Measurements from ENCODE around the gene PLEKHG2.
A peak's percentile ranks its signal among the peaks of the same experiment; 100 is the strongest.

DNA sequence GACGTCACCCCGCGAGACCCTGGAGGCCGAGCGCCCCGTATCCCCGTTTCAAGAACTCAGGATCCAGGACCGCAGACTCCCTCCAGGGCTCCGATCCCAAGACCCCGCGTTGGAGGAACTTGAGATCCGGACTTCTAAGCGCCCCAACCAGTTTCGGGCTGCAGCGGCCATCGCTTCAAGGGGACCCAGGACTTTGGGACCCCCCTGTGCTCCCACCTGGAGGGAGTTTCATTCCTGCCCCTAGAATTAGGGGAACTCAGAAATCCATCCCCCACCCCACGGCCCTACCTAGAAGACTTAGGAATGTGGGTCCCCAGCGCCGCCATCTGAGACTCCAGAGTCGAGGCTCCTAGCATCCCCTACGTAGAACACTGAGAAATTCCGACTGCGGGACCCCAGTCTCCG, 400 bp downstream of the PLEKHG2 start:
- TF ChIP-seq POLR2A (IDR thresholded peaks at IDR 0.05) = no peak
- TF ChIP-seq, protein P1, sequence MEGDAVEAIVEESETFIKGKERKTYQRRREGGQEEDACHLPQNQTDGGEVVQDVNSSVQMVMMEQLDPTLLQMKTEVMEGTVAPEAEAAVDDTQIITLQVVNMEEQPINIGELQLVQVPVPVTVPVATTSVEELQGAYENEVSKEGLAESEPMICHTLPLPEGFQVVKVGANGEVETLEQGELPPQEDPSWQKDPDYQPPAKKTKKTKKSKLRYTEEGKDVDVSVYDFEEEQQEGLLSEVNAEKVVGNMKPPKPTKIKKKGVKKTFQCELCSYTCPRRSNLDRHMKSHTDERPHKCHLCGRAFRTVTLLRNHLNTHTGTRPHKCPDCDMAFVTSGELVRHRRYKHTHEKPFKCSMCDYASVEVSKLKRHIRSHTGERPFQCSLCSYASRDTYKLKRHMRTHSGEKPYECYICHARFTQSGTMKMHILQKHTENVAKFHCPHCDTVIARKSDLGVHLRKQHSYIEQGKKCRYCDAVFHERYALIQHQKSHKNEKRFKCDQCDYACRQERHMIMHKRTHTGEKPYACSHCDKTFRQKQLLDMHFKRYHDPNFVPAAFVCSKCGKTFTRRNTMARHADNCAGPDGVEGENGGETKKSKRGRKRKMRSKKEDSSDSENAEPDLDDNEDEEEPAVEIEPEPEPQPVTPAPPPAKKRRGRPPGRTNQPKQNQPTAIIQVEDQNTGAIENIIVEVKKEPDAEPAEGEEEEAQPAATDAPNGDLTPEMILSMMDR (IDR thresholded peaks at IDR 0.05 in 8 of 11, conservative IDR thresholded peaks at IDR 0.05 in 3 of 11) = peak in 6 of 11 experiments; percentile 1 to 94 (median 54)

Measured in spleen (tissue), 7 donors.